HG03439 (cell line): Measurements from ENCODE around the gene PIGP.
A peak's percentile ranks its signal among the peaks of the same experiment; 100 is the strongest.
"Not testable (repeated sequence)": the region's sequence is repeated elsewhere in the genome, so short reads cannot be mapped to it uniquely, and the experiment has no call there.

Experiments
- ATAC-seq: cut with Tn5 transposase; IDR thresholded peaks from one replicate; pipeline ENCODE4 v1.9.1; 2021; ENCODE audit warnings: mild to moderate bottlenecking, moderate library complexity; ENCODE audit not compliant: unreplicated experiment

PIGP gene

GRCh38 chr21:37072988-37073416, at the start of gene PIGP, which contains the start of gene TTC3:
Gene PIGP, minus strand, starts transcription at chr21:37073071. Its CDS starts 556 bp downstream, at chr21:37072515.
Gene TTC3, plus strand, starts transcription at chr21:37073254. Its CDS starts 14,004 bp downstream, at chr21:37087258.
- ATAC-seq, result peak; percentile 70

DNA sequence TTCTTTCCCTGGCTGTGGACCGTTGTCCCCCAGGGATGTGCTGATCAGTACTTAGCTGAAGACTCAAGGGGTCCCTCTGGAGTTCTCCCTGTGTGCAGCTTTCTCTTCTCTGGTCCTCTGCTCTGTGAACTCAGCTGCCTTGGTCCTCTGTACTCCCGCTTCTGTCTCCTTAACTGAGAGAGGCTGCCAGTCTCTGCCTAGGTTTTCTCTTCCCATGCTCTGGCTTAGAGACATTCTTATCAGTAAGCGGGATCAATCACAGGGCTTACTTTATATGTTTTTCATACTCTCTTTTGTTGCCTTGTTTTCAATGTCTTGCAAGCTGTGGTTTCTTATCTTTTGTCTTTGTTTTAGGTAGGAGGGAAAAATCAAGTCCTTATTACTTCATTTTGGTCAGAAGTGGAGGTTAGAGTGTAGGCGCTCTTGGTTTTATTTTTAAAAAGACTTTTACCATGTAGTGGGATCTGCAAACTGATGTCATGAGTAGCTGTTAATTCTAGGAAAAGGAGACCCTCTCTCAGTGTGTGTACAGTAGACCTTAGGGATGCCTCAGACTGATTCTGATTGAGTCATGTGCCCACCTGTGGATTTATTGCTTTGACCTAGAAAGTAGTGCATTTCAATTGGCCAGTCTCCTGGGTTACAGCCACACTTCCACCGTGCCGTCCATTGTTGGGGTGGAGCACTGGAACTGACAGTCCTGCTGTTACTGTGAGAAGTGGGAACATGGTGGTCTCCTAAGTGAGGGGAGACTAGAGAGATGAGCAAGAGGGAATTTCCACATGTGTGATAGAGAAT, 46.7 kb upstream of the PIGP start:
- no peak for ATAC-seq

- no peak for ATAC-seq
Measured at GRCh38 chr21:37118187-37118826, 45.4 kb upstream of the PIGP start.

GRCh38 chr21:37117204-37117603, 44.3 kb upstream of the PIGP start:
- no peak for ATAC-seq

DNA sequence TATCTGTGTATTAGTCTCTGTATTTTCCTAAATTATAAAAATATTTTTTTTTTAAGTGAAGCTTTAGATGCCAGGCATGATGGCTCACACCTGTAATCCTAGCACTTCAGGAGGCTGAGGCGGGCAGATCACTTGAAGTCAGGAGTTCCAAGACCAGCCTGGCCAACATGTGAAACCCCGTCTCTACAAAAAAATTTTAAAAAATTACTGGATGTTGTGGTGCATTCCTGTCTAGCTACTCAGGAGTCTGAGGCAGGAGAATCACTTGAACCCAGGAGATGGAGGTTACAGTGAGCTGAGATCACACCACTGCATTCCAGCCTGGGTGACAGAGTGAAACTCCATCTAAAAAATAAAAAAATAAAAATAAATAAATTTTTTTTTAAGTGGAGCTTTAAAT, 43.6 kb upstream of the PIGP start:
- not testable (repeated sequence) for ATAC-seq

GRCh38 chr21:37114301-37114700, 41.4 kb upstream of the PIGP start:
- ATAC-seq, result not testable (repeated sequence)

DNA sequence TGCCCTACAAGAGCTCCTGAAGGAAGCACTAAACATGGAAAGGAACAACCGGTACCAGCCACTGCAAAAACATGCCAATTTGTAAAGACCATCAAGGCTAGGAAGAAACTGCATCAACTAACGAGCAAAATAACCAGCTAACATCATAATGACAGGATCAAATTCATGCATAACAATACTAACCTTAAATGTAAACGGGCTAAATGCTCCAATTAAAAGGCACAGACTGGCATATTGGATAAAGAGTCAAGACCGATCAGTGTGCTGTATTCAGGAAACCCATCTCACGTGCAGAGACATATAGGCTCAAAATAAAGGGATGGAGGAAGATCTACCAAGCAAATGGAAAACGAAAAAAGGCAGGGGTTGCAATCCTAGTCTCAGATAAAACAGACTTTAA, 38.2 kb upstream of the PIGP start:
- not testable (repeated sequence) for ATAC-seq

- no peak for ATAC-seq
Measured at GRCh38 chr21:37106998-37107397, 34.1 kb upstream of the PIGP start.

DNA sequence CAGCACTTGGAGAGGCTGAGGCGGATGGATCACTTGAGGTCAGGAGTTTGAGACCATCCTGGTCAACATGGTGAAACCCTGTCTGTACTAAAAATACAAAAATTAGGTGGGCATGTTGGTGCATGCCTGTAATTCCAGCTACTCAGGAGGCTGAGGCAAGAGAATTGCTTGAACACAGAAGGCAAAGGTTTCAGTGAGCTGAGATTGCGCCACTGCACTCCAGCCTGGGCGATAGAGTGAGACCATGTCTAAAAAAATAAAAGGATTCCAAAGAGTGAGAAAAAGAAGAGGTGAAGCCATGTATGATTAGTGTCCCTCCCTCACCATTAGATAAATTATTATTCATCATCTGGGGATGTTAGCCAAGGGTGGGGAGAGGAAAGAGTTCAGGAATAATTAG, 29.9 kb upstream of the PIGP start:
- ATAC-seq, result not testable (repeated sequence)

DNA sequence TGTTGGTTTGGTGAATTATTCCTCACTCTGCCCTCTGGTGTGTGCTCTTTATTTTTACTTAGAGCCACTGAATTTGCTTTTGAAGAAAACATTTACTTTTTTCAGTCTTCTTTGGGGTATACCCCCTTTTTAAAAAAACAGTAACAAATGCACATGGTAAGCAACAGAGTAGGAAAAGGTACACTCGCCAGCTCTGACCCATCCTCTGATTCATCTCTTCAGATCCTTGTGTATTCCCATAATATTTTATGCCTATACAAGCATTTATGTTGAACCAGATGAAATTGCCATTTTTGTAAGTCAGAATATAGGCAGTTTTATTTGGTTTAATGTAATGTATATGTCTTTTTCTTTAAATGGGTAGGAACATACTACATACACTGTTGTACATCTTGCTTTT, 28.5 kb upstream of the PIGP start:
- ATAC-seq, result no peak

DNA sequence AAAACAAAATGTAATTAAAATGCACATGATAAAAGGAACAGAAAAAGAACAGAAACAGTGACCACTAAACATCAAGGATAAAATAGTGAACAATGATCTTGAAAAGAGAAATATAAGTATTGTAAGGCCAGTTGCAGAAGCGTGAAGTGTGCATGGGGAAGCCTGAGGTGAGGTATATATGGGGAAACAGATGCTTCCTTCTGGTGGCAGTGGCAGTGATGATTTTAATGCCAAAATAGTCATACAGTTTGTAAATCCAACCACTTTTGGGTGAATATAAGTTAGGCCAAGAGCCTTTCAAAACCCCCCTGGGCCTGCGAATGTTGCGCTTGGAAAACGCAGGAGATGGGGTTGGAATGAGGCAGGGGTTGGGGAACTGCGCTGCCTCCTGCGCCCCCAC, 27.4 kb upstream of the PIGP start:
- ATAC-seq, result no peak

- no peak for ATAC-seq
Measured at GRCh38 chr21:37098751-37099150, 25.9 kb upstream of the PIGP start.

DNA sequence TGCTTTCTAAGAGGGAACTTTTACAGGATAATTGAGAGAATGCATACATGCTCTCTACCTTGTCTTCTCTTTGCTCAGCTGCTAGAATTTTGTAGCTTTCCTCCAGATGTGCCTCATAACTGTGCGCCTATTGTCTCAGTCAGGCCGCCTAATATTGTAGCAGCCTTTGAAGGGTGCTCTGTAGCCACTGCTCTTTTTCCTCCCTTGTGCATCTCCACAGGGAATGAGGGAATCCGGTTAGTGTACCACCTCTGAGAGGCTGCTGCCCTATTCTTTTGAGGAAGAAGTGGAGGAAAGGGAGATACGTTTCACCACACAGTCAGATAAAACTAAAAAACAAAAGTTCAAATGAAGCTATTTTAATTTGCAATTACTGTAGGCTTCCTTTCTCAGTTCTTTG, 22.9 kb upstream of the PIGP start:
- ATAC-seq, result no peak

DNA sequence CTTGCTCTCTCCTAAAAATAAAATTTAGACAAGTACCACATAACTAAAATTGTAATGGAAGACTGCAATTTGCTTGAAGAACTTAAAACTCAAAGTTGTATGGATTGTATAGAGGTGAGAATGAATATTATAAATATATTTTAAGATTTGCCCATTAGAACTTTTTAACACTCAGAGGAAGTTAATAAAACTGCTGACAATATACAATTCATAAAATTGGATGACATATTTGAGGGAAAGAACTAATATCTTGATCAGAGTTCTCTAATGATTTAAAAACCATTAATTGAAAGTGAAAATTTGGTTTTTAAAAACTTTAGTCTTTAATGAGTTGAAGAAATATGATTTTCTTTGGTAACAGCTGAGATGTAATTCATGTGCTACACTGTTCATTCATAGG, 21.1 kb upstream of the PIGP start:
- ATAC-seq, result no peak

- ATAC-seq, result no peak
Measured at GRCh38 chr21:37088186-37088735, 15.4 kb upstream of the PIGP start.

DNA sequence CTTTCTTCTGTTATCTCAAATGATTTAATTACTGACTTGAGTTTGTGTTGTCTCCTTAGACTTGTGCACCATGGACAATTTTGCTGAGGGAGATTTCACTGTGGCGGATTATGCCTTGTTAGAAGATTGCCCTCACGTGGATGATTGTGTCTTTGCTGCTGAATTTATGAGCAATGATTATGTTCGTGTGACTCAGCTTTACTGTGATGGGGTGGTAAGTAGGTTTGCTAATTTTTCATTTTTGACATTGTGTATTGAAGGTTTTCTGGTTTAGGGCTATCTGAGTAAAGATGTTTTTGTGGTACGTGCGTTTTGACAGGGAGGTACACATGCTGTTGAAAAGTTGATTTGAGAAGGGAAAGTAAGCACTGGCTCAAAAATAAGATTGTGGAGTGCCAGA, 14.3 kb upstream of the PIGP start:
- ATAC-seq, result no peak

DNA sequence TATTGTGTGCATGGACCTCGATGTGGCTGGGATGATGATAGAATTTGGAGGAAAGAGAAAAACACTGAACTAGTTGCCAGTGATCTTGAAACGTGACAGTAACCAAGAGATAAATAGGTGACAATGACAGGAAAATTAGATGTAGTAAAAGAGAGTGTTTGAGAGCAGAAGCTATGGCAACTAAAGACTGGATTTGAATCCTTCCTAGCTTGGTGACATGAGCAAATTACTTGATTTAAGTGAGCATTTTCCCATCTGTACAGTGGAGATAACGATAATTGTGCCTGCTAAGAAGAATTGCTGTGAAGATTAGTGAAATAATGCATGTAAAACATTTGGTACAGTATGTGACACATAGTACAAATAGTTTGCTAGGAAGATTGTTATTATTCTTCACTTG, 12.9 kb upstream of the PIGP start:
- no peak for ATAC-seq

GRCh38 chr21:37082856-37083528, 10.1 kb upstream of the PIGP start:
- ATAC-seq, result no peak

DNA sequence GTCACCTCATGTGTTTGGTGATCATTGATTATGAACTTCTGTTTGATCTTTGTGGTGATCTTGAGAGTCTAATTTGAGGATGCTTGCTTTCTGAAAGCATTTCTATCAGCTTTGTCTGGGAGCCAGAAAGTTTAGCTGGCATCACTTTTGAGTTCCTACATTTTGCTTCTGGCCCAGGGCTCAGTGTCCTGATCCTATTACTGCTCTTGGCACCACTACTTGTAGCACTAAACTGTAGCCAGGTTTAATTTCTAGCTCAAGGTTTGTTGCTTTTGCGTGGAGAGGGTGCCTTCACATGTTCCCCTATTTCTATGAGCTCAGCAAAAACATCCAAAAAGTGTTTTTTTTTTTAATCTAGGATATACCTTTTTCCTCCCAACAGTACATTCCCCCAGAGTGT, 9.5 kb upstream of the PIGP start:
- ATAC-seq, result no peak

DNA sequence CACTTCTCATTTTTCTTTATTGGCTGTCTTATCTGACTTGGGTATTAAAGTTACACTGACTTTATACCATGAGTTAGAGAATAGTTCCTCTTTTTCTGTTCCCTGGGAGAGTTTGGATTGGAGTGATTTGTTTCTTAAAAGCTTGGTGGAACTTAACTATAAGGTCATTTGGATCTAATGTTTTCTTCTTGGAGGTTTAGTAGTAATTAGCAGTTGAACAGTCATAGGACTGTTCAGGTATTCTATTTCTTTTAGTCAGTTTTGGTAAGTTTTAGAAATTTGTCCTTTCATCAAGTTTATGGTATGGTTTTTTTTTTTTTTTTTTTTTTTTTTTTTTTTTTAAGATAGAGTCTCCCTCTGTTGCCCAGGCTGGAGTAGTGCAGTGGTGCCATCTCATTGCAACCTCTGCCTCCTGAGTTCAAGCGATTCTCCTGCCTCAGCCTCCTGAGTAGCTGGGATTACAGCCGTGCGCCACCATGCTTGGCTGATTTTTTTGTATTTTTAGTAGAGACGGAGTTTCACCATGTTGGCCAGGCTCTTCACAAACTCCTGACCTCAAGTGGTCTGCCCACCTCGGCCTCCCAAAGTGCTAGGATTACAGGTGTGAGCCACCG, 6.4 kb upstream of the PIGP start:
- ATAC-seq, result no peak

- ATAC-seq, result no peak
Measured at GRCh38 chr21:37077403-37077802, 4.5 kb upstream of the PIGP start.
